Measurements from ENCODE around the gene DTX2.
"Not testable (repeated sequence)": the region's sequence is repeated elsewhere in the genome, so short reads cannot be mapped to it uniquely, and the experiment has no call there.

Gene DTX2

GRCh38 chr7:76487969-76488368, 26.5 kb downstream of the DTX2 start:
- not testable (repeated sequence) for DNase-seq (ENCODE audit: low spot score)

- DNase-seq (ENCODE audit: low spot score) = not testable (repeated sequence)
These were observed 30.6 kb downstream of the DTX2 start for GRCh38 chr7:76492139-76492538.

GRCh38 chr7:76495717-76496116, 34.2 kb downstream of the DTX2 start:
- not testable (repeated sequence) for DNase-seq (ENCODE audit: low spot score)

GRCh38 chr7:76497918-76498582, 36.5 kb downstream of the DTX2 start:
- DNase-seq (ENCODE audit: low spot score) = not testable (repeated sequence)

- not testable (repeated sequence) for DNase-seq (ENCODE audit: low spot score)
These were observed 37.2 kb downstream of the DTX2 start for GRCh38 chr7:76498583-76499200.

- DNase-seq (ENCODE audit: low spot score) = not testable (repeated sequence)
These were observed 37.9 kb downstream of the DTX2 start for GRCh38 chr7:76499201-76499923.

GRCh38 chr7:76499924-76500241, 38.4 kb downstream of the DTX2 start:
- DNase-seq (ENCODE audit: low spot score) = not testable (repeated sequence)

- DNase-seq (ENCODE audit: low spot score) = not testable (repeated sequence)
These were observed 40.7 kb downstream of the DTX2 start for GRCh38 chr7:76502224-76502623.

- not testable (repeated sequence) for DNase-seq (ENCODE audit: low spot score)
These were observed 41.3 kb downstream of the DTX2 start for GRCh38 chr7:76502836-76503235.

GRCh38 chr7:76503244-76503643, 41.7 kb downstream of the DTX2 start:
- DNase-seq (ENCODE audit: low spot score) = not testable (repeated sequence)

GRCh38 chr7:76504351-76505167, 43.0 kb downstream of the DTX2 start:
- not testable (repeated sequence) for DNase-seq (ENCODE audit: low spot score)

GRCh38 chr7:76505168-76506080, 43.9 kb downstream of the DTX2 start:
- no peak for DNase-seq (ENCODE audit: low spot score)

- no peak for DNase-seq (ENCODE audit: low spot score)
These were observed 44.6 kb downstream of the DTX2 start for GRCh38 chr7:76506081-76506440.

GRCh38 chr7:76506643-76507042, 45.1 kb downstream of the DTX2 start:
- DNase-seq (ENCODE audit: low spot score) = not testable (repeated sequence)

- DNase-seq (ENCODE audit: low spot score) = no peak
These were observed 46.4 kb downstream of the DTX2 start for GRCh38 chr7:76507723-76508406.

- no peak for DNase-seq (ENCODE audit: low spot score)
These were observed 48.7 kb downstream of the DTX2 start, which contains the start of gene UPK3B for GRCh38 chr7:76509931-76510877. Gene UPK3B (plus strand): TSS chr7:76510552. CDS start chr7:76510653, 101 bp downstream.

- DNase-seq (ENCODE audit: low spot score) = not testable (repeated sequence)
These were observed 49.8 kb downstream of the DTX2 start for GRCh38 chr7:76511200-76511910.

Measured in germinal center (tissue), 1 donor.